D341Med (cell line): Measurements from ENCODE around the gene MYLK4.
A peak's percentile ranks its signal among the peaks of the same experiment; 100 is the strongest.

Experiments
- DNase-seq: peaks from one replicate; pipeline ENCODE4 v3.0.0; 2012; ENCODE audit warnings: low spot score

MYLK4 gene

GRCh38 chr6:2656460-2657079, 94.2 kb downstream of the MYLK4 start:
- DNase-seq, result no peak

GRCh38 chr6:2655844-2656433, 94.8 kb downstream of the MYLK4 start:
- no peak for DNase-seq

- DNase-seq, result no peak
Measured at GRCh38 chr6:2653369-2654032, 97.2 kb downstream of the MYLK4 start.

GRCh38 chr6:2652611-2653010, 98.1 kb downstream of the MYLK4 start:
- no peak for DNase-seq

GRCh38 chr6:2651961-2652360, 98.8 kb downstream of the MYLK4 start:
- no peak for DNase-seq

- DNase-seq, result no peak
Measured at GRCh38 chr6:2651536-2651935, 99.2 kb downstream of the MYLK4 start.

GRCh38 chr6:2646346-2646745, 104.4 kb downstream of the MYLK4 start:
- no peak for DNase-seq

GRCh38 chr6:2643935-2644539, 106.7 kb downstream of the MYLK4 start:
- no peak for DNase-seq

- no peak for DNase-seq
Measured at GRCh38 chr6:2643130-2643529, 107.6 kb downstream of the MYLK4 start.

- no peak for DNase-seq
Measured at GRCh38 chr6:2641044-2641725, 109.5 kb downstream of the MYLK4 start.

GRCh38 chr6:2640551-2640950, 110.2 kb downstream of the MYLK4 start:
- no peak for DNase-seq

GRCh38 chr6:2639896-2640295, 110.8 kb downstream of the MYLK4 start:
- DNase-seq, result no peak

- DNase-seq, result no peak
Measured at GRCh38 chr6:2639167-2639566, 111.6 kb downstream of the MYLK4 start.

- DNase-seq, result no peak
Measured at GRCh38 chr6:2636672-2637071, 114.0 kb downstream of the MYLK4 start.

- no peak for DNase-seq
Measured at GRCh38 chr6:2635911-2636310, 114.8 kb downstream of the MYLK4 start.

GRCh38 chr6:2634139-2634964, 116.4 kb downstream of the MYLK4 start:
- DNase-seq, result peak; percentile 98

GRCh38 chr6:2633736-2634135, 117.0 kb downstream of the MYLK4 start:
- no peak for DNase-seq

- no peak for DNase-seq
Measured at GRCh38 chr6:2632976-2633584, 117.6 kb downstream of the MYLK4 start.

- no peak for DNase-seq
Measured at GRCh38 chr6:2632368-2632767, 118.4 kb downstream of the MYLK4 start.

- no peak for DNase-seq
Measured at GRCh38 chr6:2630891-2631571, 119.7 kb downstream of the MYLK4 start.

GRCh38 chr6:2630359-2630758, 120.4 kb downstream of the MYLK4 start:
- DNase-seq, result no peak
